ENCODE data around the gene ANTXR1. TPM values are rescaled to one million over a fixed set of nuclear protein-coding genes. Genes with fewer than 3 reads are reported as not detected.

The ANTXR1 gene
- total RNA-seq, 1 donor from 2014 or later: 144 TPM

DNA sequence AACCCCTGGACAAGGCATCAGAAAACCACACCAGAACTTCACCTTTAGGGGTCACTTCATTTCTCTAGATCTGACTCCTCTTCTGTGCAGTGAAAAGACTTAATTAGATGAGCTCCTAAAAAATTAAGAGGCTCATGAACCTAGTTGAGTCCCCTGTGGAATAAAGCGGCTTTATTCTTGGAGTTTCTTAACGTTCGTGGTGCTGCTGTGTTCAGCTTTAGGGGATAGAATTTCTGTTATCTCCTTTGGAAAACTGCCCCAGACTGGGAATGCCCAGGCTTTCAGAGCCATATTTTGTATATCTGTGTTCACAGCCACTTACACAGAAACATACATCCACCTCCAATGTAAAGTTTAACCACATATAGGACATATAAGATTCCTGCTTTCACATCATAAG is 165.8 kb downstream of the ANTXR1 start:
- H3K27ac Mint-ChIP-seq: no peak overlapping the region
- H3K9me3 Mint-ChIP-seq: no peaks in the 10 kb centered on the region
- H3K4me3 Mint-ChIP-seq: no peak overlapping the region
- TF ChIP-seq, protein P1, sequence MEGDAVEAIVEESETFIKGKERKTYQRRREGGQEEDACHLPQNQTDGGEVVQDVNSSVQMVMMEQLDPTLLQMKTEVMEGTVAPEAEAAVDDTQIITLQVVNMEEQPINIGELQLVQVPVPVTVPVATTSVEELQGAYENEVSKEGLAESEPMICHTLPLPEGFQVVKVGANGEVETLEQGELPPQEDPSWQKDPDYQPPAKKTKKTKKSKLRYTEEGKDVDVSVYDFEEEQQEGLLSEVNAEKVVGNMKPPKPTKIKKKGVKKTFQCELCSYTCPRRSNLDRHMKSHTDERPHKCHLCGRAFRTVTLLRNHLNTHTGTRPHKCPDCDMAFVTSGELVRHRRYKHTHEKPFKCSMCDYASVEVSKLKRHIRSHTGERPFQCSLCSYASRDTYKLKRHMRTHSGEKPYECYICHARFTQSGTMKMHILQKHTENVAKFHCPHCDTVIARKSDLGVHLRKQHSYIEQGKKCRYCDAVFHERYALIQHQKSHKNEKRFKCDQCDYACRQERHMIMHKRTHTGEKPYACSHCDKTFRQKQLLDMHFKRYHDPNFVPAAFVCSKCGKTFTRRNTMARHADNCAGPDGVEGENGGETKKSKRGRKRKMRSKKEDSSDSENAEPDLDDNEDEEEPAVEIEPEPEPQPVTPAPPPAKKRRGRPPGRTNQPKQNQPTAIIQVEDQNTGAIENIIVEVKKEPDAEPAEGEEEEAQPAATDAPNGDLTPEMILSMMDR (IDR thresholded peaks at IDR 0.05; ENCODE audit: unreplicated experiment): no peak
- peaks cover 35% of the 10 kb centered on the region for H3K4me1 Mint-ChIP-seq
- H3K36me3 Mint-ChIP-seq: peaks cover 23% of the 10 kb centered on the region
- H3K27me3 Mint-ChIP-seq (ENCODE audit: low read depth): no peaks in the 10 kb centered on the region
- DNase-seq (ENCODE audit: low spot score in 2 of 2, unreplicated experiment in 2 of 2): no peak

DNA sequence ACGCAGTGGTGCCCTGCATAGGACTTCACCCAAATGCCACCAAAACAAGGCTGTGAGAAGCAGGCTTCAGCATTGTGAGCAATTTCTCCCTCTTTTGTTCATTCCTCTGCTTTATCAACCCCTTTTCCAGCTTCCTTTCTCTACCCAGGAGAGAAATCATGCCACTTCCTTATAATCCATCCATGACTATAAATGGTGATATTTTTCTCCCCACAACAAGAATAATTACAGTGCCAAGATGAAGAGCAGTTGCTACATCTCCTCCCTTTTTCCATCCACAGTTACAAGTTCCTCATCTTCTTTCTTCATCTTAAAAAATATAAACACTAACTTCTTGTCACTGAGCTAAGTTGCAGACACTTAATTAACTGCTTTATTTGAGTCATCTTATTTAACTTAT is 167.2 kb downstream of the ANTXR1 start:
- Mint-ChIP-seq H3K27ac (no peak overlapping the region), H3K4me1 (peaks cover 43% of the 10 kb centered on the region), H3K27me3 (ENCODE audit: low read depth) (no peaks in the 10 kb centered on the region), H3K4me3 (no peak overlapping the region), H3K36me3 (peaks cover 31% of the 10 kb centered on the region), H3K9me3 (no peaks in the 10 kb centered on the region)
- DNase-seq (ENCODE audit: low spot score in 2 of 2, unreplicated experiment in 2 of 2): no peak
- TF ChIP-seq, protein P1 (IDR thresholded peaks at IDR 0.05; ENCODE audit: unreplicated experiment): no peak

DNA sequence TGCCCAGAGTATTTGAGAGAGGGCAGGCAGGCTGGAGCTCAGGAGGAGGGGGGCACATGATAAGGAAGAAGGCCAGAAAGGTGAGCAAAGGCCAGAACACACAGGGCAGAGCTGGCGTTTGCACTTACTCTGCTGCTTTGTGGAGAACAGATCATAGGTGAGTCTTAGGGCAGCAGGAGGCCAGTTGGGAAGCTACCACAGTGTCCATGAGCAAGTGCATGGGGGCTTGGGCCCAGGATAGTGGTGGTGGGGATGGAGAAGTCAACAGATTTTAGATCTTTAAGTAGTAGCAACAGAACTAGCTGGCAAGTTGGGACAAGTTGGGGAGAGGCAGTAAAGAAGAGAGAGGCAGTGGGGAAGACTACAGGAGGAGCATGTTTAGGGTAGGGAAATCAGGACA is 168.0 kb downstream of the ANTXR1 start:
- Mint-ChIP-seq H3K4me1 (peaks cover 38% of the 10 kb centered on the region), H3K36me3 (peaks cover 36% of the 10 kb centered on the region), H3K27me3 (ENCODE audit: low read depth) (no peaks in the 10 kb centered on the region), H3K9me3 (no peaks in the 10 kb centered on the region), H3K4me3 (no peak overlapping the region), H3K27ac (no peak overlapping the region)
- DNase-seq (ENCODE audit: low spot score in 2 of 2, unreplicated experiment in 2 of 2): no peak
- TF ChIP-seq, protein P1 (IDR thresholded peaks at IDR 0.05; ENCODE audit: unreplicated experiment): no peak

DNA sequence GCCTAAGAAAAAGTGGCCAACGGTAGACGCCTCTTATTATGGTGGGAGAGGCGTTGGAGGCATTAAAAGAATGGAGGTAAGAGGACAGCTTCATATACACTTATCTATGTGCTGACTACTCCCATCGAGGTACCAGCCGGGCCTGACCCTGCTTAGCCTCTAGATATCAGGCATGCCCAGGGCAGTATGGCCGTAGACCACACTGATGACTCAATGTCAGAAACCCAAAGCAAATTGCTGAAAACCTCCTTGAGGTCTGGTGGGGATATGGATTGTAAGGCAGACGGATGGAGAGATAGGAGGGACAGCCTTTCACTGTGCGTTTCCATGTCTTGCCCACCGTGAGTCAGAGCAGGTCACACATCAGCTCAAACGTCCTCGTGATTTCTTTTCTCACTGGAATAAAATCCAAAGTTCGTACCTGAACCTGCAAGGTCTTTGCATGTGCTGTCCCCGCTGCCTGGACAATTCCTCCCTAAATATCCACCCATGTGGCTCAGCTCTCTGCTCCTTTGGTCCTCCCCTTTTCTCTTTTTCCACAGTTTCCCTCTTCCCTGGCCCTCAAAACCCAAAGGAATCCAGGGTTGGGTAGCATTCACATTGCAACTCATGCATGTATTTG is 168.9 kb downstream of the ANTXR1 start:
- no peak overlapping the region for H3K27ac Mint-ChIP-seq
- peaks cover 39% of the 10 kb centered on the region for H3K36me3 Mint-ChIP-seq
- H3K9me3 Mint-ChIP-seq: no peaks in the 10 kb centered on the region
- no peak for DNase-seq (ENCODE audit: low spot score in 2 of 2, unreplicated experiment in 2 of 2)
- no peak overlapping the region for H3K4me3 Mint-ChIP-seq
- TF ChIP-seq, protein P1 (IDR thresholded peaks at IDR 0.05; ENCODE audit: unreplicated experiment): no peak
- peaks cover 29% of the 10 kb centered on the region for H3K4me1 Mint-ChIP-seq
- H3K27me3 Mint-ChIP-seq (ENCODE audit: low read depth): no peaks in the 10 kb centered on the region

DNA sequence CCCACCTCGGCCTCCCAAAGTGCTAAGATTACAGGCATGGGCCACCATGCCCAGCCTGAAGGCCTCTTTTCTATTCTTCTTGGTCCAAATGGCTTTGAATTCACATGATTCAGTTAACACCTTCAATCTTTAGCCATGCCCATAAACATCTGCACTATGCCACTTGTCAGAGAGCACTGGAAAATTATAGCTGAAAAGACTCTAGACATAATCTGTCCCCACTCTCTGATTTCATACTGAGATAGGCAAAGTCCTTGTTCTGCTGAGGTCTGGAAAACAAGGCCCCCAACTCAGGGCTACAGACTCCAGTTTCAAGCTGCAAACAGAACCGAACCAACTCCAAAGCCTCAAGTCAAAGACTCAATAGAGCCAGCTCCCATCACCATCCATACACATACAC is 170.7 kb downstream of the ANTXR1 start:
- Mint-ChIP-seq H3K4me1 (peaks cover 21% of the 10 kb centered on the region), H3K27ac (peak overlapping the region; percentile 66), H3K4me3 (no peak overlapping the region), H3K36me3 (peaks cover 43% of the 10 kb centered on the region), H3K9me3 (no peaks in the 10 kb centered on the region), H3K27me3 (ENCODE audit: low read depth) (no peaks in the 10 kb centered on the region)
- DNase-seq (ENCODE audit: low spot score in 2 of 2, unreplicated experiment in 2 of 2): no peak
- TF ChIP-seq, protein P1 (IDR thresholded peaks at IDR 0.05; ENCODE audit: unreplicated experiment): no peak

DNA sequence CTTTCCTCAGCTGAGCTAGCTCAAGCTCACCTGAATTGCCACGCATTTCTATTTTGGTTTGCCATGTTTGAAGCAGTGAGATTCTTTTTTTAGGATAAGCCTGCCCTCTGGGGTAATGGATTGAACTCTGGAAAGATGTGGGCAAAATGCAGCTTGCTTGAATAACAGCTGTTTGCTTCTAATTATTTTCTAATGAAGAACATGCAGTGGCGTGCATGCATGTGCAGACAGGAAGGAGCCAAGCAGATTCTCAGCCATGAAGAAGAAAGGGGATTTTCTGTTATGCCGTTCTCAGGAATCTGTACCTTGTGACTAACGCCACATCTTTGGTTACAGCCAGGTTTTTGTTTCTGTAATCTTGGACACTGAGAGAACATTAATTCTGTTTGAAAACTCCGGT is 171.2 kb downstream of the ANTXR1 start:
- no peak for DNase-seq (ENCODE audit: low spot score in 2 of 2, unreplicated experiment in 2 of 2)
- no peak overlapping the region for H3K4me3 Mint-ChIP-seq
- H3K27ac Mint-ChIP-seq: peak overlapping the region; percentile 68
- no peaks in the 10 kb centered on the region for H3K9me3 Mint-ChIP-seq
- H3K27me3 Mint-ChIP-seq (ENCODE audit: low read depth): no peaks in the 10 kb centered on the region
- TF ChIP-seq, protein P1 (IDR thresholded peaks at IDR 0.05; ENCODE audit: unreplicated experiment): no peak
- H3K36me3 Mint-ChIP-seq: peaks cover 44% of the 10 kb centered on the region
- peaks cover 21% of the 10 kb centered on the region for H3K4me1 Mint-ChIP-seq
